Smooth muscle cell of the brain vasculature (primary cell): ENCODE measurements around the gene FN3K.

Experiments
- DNase-seq: peaks from one replicate; pipeline ENCODE4 v3.0.0-alpha.2; 2012; ENCODE audit warnings: low read depth, low spot score

FN3K gene

GRCh38 chr17:82703935-82704865 lies 31.2 kb upstream of the FN3K start:
- no peak for DNase-seq

DNA sequence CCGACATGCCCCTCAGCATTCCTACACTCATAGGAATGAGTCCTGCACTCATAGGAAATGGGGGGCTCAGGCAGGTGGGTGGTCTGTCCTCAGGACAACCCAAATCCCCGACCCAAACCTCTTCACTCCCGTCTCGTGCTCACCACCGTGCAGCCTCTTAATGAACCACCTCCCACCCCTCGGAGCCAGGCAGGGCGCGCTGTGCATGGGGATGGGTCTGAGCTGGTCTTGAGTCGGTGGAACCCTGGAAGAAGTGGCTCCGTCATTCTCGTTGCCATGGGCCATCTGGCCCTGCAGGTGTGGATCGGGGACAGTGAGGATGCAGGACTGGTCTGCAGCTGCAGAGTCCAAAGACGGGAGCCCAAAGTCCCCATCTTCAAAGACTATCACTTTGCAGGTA lies 30.5 kb upstream of the FN3K start:
- DNase-seq, result no peak

- no peak for DNase-seq
Measured at GRCh38 chr17:82705756-82706155, 29.7 kb upstream of the FN3K start.

DNA sequence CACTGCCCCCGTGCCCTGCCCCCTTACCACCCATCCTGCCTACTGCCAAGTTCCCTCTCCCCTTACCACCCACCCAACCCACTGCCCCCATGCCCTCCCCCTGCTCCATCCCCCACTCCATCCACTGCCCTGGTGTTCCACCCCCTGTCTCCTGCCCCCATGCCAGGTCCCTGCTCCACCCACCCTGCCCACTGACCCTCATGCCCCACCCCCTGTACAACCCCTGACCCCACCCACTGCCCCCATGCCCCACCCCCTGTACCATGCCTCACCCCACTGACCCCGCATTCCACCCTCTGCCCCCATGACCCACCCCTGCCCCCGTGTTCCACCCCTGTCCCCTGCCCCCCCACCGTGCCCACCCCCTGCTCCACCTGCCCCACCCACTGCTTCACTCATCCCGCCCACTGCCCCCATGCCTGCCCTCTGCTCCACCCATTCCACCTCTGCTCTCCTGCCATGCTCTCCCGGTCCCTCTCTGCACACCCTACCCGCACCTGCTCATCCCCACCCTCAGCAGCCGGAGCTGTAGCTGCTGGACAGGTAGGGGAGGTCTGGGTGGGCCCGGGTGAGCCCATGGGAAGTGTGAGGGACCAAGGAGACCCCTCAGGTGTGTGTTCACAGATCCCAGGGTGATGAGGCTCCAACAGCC lies 26.3 kb upstream of the FN3K start:
- no peak for DNase-seq

GRCh38 chr17:82709676-82710498 lies 25.5 kb upstream of the FN3K start:
- DNase-seq, result no peak

DNA sequence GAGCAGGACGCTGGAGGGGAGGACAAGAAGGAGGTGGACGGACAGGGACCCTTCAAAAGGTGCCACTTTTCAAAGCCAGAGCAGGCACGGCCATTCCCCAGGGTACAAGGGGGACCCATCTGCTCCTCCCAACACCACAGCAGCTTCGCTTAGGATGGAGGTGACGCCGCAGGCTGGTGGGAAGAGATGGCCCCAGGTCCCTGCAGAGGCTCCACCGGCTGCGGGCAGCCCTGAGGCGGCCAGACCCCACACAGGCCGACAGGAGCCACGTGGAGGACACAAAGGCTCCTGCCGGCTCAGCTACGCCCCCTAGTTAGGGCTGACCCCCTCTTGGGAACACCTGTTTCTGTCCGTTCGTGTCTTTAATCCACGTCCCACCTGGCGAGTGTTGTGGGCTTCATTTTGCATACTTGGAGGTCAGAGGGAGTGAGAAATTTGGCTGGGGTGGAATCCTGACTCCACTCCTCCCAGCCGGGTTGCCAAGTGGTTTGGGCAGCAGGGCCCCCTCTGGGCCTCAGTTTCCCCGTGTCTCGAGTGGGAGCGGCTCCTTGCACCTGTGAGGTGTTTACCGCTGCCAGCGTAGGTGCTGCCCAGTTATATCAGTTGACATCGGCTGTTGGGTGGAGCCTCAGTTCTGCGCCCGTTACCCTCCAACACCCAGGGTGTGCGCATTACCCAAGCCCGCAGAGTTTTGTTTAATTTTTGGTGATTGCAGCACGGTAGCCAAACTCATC lies 24.7 kb upstream of the FN3K start:
- no peak for DNase-seq

DNA sequence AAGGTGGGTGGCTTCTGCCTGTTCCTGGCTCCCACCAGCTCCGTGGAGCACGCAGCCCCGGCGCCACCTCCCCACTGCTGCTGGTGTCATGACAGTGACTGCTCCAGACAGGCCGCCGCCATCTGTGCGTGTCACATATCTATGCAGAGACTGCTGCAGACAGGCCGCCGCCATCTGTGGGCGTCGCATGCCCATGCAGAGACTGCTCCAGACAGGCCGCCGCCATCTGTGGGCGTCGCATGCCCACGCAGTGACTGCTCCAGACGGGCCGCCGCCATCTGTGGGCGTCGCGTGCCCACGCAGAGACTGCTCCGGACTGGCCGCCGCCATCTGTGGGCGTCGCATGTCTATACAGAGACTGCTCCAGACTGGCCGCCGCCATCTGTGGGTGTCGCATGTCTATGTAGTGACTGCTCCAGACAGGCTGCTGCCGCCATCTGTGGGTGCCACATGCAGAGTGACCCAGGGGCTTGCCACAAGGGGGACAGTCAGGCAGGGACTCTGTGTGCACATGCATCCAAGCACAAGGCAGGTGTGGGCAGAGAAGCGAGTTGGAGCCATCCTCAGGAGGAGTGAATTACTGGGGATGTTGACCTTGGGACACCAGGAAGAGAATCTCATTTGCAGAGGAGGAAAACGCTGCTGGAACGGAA lies 22.2 kb upstream of the FN3K start:
- no peak for DNase-seq

DNA sequence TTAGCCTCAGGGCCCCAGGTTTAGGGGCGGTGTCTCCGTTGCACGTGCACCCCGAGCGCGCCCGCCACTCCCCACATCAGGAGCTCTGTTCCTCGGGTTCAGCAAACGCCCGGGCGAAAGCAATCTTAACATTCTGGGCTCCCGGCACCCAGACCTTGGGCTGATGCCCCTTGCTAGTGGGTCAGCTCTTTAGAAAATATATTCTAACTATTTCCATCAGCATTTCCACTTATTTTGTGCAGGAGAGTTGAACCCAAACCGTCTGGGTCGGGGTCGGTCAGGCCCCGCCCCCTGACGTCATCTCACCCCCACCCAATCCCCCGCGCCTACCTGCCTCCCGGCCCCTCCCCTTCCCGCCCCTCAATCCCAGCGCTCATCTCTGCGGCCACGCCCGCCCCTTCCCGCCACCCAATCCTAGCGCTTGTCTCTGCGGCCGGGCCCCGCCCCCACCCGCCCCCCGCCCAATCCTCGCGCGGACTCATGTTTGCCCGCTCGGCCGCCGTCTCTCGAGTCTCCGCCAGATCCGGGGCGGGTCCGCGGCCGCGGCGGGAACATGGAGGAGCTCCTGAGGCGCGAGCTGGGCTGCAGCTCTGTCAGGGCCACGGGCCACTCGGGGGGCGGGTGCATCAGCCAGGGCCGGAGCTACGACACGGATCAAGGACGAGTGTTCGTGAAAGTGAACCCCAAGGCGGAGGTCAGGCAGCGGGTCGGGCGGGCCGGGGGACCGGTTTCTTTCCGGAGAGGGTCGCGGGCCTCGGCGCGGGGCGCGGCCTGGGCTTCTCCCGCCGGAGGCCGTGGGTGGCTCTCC lies 19.0 kb upstream of the FN3K start, which contains the start of gene FN3KRP:
Gene FN3KRP, plus strand, starts transcription at position 504 of the 808 bp plus-strand sequence. Its CDS starts 50 bp downstream, at position 554.
- DNase-seq, result peak; percentile 86

- no peak for DNase-seq
Measured at GRCh38 chr17:82718986-82719685, 16.3 kb upstream of the FN3K start.

DNA sequence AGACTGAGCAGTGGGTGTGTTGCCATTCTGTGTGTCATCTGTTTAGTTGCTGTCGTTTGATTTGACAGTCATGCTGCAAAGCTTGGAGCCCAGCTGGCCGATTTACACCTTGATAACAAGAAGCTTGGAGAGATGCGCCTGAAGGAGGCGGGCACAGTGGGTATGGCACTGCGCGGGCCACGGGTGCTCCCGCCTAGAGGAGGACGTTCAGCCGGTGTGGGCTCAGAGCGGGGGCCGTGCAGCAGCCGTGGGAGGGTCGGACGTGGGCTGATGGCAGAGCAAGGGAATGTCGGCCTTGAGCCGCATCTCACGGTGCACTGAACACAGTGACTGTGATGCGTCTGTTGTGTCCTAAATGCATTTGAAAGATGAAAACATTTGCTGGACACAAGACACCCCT lies 15.2 kb upstream of the FN3K start:
- DNase-seq, result no peak

DNA sequence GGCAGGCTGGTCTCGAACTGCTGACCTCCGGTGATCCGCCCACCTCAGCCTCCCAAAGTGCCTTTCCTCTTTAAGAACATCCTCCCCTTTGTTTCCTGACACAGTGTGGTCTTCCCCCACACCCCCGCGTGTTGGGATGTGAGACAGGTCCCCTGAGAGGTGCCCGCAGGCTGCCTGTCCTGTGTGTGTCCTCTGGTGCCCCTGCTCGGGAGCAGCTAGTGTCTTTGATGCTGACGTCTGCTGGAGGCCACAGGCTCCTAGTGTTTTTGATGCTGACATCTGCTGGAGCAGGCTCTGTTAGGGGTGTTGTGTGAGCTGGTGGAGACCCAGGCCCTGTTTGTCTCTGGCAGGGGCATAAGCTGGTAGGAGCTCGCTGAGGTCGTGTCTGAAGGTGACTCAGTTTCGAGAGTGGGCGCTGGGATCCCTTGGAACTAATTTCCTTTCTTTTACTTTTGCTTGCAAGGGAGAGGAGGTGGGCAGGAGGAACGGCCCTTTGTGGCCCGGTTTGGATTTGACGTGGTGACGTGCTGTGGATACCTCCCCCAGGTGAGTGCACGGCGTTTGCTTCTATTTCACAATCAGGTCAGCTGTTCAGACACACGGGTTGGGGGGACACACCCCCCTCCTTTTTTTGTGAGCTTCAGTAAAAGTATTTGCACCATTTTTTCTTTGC lies 12.9 kb upstream of the FN3K start:
- no peak for DNase-seq

- no peak for DNase-seq
Measured at GRCh38 chr17:82723169-82723807, 12.1 kb upstream of the FN3K start.

DNA sequence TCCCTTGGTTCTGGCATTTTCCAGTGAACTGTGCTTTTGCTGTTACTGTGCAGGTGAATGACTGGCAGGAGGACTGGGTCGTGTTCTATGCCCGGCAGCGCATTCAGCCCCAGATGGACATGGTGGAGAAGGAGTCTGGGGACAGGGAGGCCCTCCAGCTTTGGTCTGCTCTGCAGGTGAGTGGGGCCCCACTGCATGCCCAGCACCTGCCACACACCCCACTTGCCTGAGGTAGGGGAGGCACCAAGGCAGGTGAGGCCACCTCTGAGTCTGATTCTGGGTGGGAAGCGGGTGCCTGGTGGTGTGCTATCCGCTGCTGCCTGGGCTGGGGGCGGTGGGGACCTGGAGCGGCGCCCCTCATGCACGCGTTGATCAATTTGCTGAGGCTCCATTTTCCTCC lies 9.0 kb upstream of the FN3K start:
- no peak for DNase-seq

- no peak for DNase-seq
Measured at GRCh38 chr17:82729479-82730260, 5.7 kb upstream of the FN3K start.

DNA sequence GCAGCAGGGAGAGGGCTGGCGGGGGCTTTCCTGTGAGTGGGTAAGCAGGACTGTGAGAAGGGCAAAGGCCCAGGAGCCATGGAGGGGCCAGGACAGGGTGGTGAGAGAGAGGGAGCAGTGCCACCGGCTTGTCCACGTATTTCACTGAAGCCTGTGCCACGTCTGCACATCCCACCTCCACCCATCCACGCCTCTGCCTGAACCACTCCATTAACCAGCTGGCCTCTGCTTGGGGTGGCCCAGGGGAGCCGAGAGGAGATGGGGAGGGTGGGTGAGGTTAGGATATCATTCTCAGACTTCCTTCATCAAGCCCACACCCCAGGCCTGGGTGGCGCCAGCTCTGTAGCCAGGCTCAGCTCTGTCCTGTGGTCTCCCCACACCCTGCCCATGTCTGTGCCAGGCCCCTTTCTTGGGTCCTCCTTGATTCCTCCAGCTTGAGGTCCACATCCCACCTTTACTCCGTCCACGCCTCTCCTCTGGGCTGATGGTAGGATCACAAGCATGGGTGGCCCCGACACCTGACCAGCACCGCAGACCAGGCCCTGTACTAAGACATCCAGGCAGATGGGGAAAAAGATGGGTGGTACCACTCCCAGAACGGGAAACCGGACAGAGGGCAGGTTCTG lies 3.2 kb upstream of the FN3K start:
- no peak for DNase-seq

- no peak for DNase-seq
Measured at GRCh38 chr17:82736511-82737185, 1.2 kb downstream of the FN3K start.
